GM12892 (cell line): Measurements from ENCODE around the gene ULK4.

ENCODE experiments used
- POLR2A ChIP-seq: IDR thresholded peaks from 2 replicates; pipeline ENCODE4 v1.6.1; 2011; ENCODE audit warnings: low read depth, low read length, control low read depth
- POLR2AphosphoS5 ChIP-seq: IDR thresholded peaks from 2 replicates; pipeline ENCODE4 v1.6.1; 2011; ENCODE audit warnings: low read depth, low read length, control low read depth
- TAF1 ChIP-seq: IDR thresholded peaks from 2 replicates; pipeline ENCODE4 v1.6.1; 2011; ENCODE audit warnings: low read depth, mild to moderate bottlenecking, control low read depth, low read length, borderline replicate concordance

DNA sequence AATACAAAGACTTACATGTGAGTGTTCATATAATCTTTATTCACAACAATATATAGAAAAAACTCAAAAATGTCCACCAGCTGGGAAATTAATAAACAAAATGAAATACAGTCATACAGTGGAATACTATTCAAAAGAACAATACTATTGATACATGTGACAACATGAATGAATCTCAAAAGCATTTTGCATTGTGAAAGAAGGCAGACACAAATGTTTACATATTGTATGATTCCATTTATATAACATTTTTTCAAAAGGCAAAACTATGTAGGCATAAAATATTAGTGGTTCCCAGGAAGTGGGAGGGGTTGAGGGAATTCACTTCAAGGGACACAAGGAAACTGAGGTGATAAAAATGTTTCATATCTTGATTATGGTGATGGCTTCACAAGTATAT lies 459.4 kb downstream of the ULK4 start:
- TF ChIP-seq POLR2AphosphoS5 (no peak), POLR2A (no peak), TAF1 (no peak)
